Measurements from ENCODE around the gene MORC4.

DNA sequence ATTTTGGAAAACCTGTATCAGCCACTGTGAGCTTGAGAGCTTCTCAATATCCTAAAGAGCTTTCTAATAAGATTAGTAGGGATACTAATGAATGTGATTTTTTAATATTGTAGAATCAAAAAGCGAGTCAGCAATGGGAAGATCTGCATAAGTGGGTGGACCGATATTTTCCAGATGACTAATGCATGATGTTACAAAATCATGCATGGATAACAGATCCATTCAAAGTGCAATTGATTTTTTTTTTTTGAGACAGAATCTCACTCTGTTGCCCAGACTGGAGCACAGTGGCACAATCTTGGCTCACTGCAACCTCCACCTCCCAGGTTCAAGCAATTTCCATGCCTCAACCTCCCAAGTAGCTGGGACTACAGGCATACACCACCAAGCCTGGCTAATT lies 87.1 kb downstream of the MORC4 start:
- TF ChIP-seq, protein P1, sequence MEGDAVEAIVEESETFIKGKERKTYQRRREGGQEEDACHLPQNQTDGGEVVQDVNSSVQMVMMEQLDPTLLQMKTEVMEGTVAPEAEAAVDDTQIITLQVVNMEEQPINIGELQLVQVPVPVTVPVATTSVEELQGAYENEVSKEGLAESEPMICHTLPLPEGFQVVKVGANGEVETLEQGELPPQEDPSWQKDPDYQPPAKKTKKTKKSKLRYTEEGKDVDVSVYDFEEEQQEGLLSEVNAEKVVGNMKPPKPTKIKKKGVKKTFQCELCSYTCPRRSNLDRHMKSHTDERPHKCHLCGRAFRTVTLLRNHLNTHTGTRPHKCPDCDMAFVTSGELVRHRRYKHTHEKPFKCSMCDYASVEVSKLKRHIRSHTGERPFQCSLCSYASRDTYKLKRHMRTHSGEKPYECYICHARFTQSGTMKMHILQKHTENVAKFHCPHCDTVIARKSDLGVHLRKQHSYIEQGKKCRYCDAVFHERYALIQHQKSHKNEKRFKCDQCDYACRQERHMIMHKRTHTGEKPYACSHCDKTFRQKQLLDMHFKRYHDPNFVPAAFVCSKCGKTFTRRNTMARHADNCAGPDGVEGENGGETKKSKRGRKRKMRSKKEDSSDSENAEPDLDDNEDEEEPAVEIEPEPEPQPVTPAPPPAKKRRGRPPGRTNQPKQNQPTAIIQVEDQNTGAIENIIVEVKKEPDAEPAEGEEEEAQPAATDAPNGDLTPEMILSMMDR (IDR thresholded peaks at IDR 0.05): no peak
- TF ChIP-seq POLR2AphosphoS5 (IDR thresholded peaks at IDR 0.05): no peak
